HL-60 (cell line): Measurements from ENCODE around the gene CIZ1.

Experiments
- DNase-seq, 2 experiments: peaks; one replicate each; pipeline ENCODE4 v3.0.0-alpha.2; 2010 to 2020; ENCODE audit warnings: low read depth in 1 of 2, low spot score in 1 of 2
- H3K27ac ChIP-seq: fragments of 250-450 bp; sonication (Bioruptor Pico); replicated peaks from 2 replicates; pipeline ENCODE4 v1.5.1; 2020; ENCODE audit warnings: mild to moderate bottlenecking, moderate library complexity
- H3K27me3 ChIP-seq: fragments of 250-450 bp; sonication (Bioruptor Pico); 2 replicates; pipeline ENCODE4 v1.5.1; 2021; ENCODE audit warnings: mild to moderate bottlenecking, moderate library complexity; ENCODE audit not compliant: insufficient read depth, poor library complexity, severe bottlenecking
- H3K4me3 ChIP-seq: replicated peaks from 2 replicates; pipeline ENCODE4 v1.5.1; 2011; ENCODE audit warnings: mild to moderate bottlenecking, control low read depth, low read length; ENCODE audit not compliant: insufficient read depth
- CTCF ChIP-seq: IDR thresholded peaks from one replicate; pipeline ENCODE4 v1.5.1; 2011; ENCODE audit warnings: low read length, control low read depth, inconsistent platforms; ENCODE audit not compliant: insufficient read depth
- GABPA ChIP-seq: IDR thresholded peaks from 2 replicates; pipeline ENCODE4 v1.6.1; 2012; ENCODE audit warnings: low read depth
- POLR2AphosphoS5 ChIP-seq: IDR thresholded peaks from 2 replicates; pipeline ENCODE4 v1.6.1; 2012; ENCODE audit warnings: low read depth
- REST ChIP-seq: IDR thresholded peaks from 2 replicates; pipeline ENCODE4 v1.6.1; 2012; ENCODE audit warnings: low read depth; ENCODE audit not compliant: insufficient replicate concordance
- SPI1 ChIP-seq: IDR thresholded peaks from 2 replicates; pipeline ENCODE4 v1.6.1; 2012; ENCODE audit warnings: low read depth, mild to moderate bottlenecking, borderline replicate concordance

CIZ1 gene

GRCh38 chr9:128219831-128220230 lies 28.5 kb upstream of the CIZ1 start:
- no peaks in the 10 kb centered on the region for H3K27me3 ChIP-seq
- DNase-seq, result no peak
- no peak for TF ChIP-seq GABPA
- no peak for TF ChIP-seq REST
- TF ChIP-seq CTCF, result no peak
- TF ChIP-seq POLR2AphosphoS5, result no peak
- no peak for TF ChIP-seq SPI1

GRCh38 chr9:128218518-128219389 lies 27.4 kb upstream of the CIZ1 start:
- DNase-seq, result peak; percentile 95 to 98
- Histone ChIP-seq H3K27me3 (no peaks in the 10 kb centered on the region), H3K4me3 (peak overlapping the region; percentile 31), H3K27ac (peak overlapping the region; percentile 36)
- no peak; the same call in 1 of the 2 replicates for TF ChIP-seq POLR2AphosphoS5
- TF ChIP-seq REST, result peak; percentile 90

More at GRCh38 chr9:128219831-128220230, 28.5 kb upstream of the CIZ1 start:
- Histone ChIP-seq H3K27ac (no peak overlapping the region), H3K4me3 (no peak overlapping the region)

GRCh38 chr9:128218172-128218517 lies 26.8 kb upstream of the CIZ1 start:
- no peak for DNase-seq
- H3K27ac ChIP-seq, result peak overlapping the region; percentile 36
- no peaks in the 10 kb centered on the region for H3K27me3 ChIP-seq
- peak overlapping the region; percentile 31 for H3K4me3 ChIP-seq
- no peak for TF ChIP-seq SPI1
- no peak for TF ChIP-seq CTCF
- no peak for TF ChIP-seq GABPA
- no peak for TF ChIP-seq REST
- TF ChIP-seq POLR2AphosphoS5, result no peak
